Sigmoid colon (tissue), 7 donors: Measurements from ENCODE around the gene PIGX. TPM values are rescaled to one million over a fixed set of nuclear protein-coding genes. Genes with fewer than 3 reads are reported as not detected.
"Not testable (repeated sequence)": the region's sequence is repeated elsewhere in the genome, so short reads cannot be mapped to it uniquely, and the experiment has no call there.

Experiments used
- DNase-seq: peaks from one replicate; pipeline ENCODE4 v3.0.0-alpha.2; 2019
- H3K27ac ChIP-seq, 4 donors: fragments of 200-600 bp; sonication (generic); one replicate each; pipeline ENCODE4 v1.5.1; 2016 to 2019; ENCODE audit warnings: mild to moderate bottlenecking in 1 of 4
- H3K27me3 ChIP-seq, 3 donors: fragments of 200-600 bp; sonication (generic); one replicate each; pipeline ENCODE4 v1.5.1; 2019; ENCODE audit warnings: mild to moderate bottlenecking in 1 of 3
- H3K36me3 ChIP-seq, 4 donors: fragments of 200-600 bp; sonication (generic); one replicate each; pipeline ENCODE4 v1.5.1; 2016 to 2019
- H3K4me1 ChIP-seq, 4 donors: fragments of 200-600 bp; sonication (generic); one replicate each; pipeline ENCODE4 v1.5.1; 2017 to 2019
- H3K4me3 ChIP-seq, 4 donors: fragments of 200-600 bp; sonication (generic); one replicate each; pipeline ENCODE4 v1.5.1; 2017 to 2019; ENCODE audit warnings: mild to moderate bottlenecking in 2 of 4, moderate library complexity in 1 of 4
- H3K9me3 ChIP-seq, 4 donors: fragments of 200-600 bp in 3 of 4; sonication (generic) in 3 of 4; one replicate each; pipeline versions ENCODE4 v1.5.1 to v1.6.1; 2013 to 2019
- CTCF ChIP-seq, 4 experiments: fragments of 450-650 bp in 3 of 4; fragments of 200-600 bp in 1 of 4; IDR thresholded peaks; one replicate each; pipeline ENCODE4 v1.5.1; 2016 to 2019; ENCODE audit warnings: antibody characterized with exemption in 4 of 4, mild to moderate bottlenecking in 3 of 4, moderate library complexity in 2 of 4
- EP300 ChIP-seq, 4 donors: sonication (generic); formaldehyde crosslinking; IDR thresholded peaks; one replicate each; pipeline ENCODE4 v1.6.1; 2017; ENCODE audit warnings: antibody characterized with exemption in 4 of 4
- POLR2A ChIP-seq, 2 donors: fragments of 450-650 bp; IDR thresholded peaks; one replicate each; pipeline ENCODE4 v1.6.1; 2016; ENCODE audit warnings: antibody characterized with exemption in 2 of 2, mild to moderate bottlenecking in 2 of 2, moderate library complexity in 2 of 2
- POLR2AphosphoS5 ChIP-seq, 4 donors: sonication (generic); formaldehyde crosslinking; IDR thresholded peaks; one replicate each; pipeline ENCODE4 v1.6.1; 2017; ENCODE audit warnings: antibody characterized with exemption in 4 of 4
- WGBS, 2 donors: extraction: QIAGEN DNeasy Blood & Tissue Kit; methylation state at CpG; one replicate each; pipeline ENCODE4 v1.1.7; 2013; 5-methylcytosine and 5-hydroxymethylcytosine counted together
- intact Hi-C: fragments of 100-400 bp; cut with DNase I; formaldehyde crosslinking; loops from one replicate; pipeline ENCODE4 v1.15.1; 2023
- polyA plus RNA-seq, 3 donors: library from polyadenylated mRNA; stranded (reverse); fragments of 200-250 nt; gene quantifications; one replicate each; pipeline ENCODE4 v1.2.3, GENCODE V29; 2013
- total RNA-seq, 4 donors: library from RNA; depleted of rRNA; stranded (reverse); fragments of >200 nt; gene quantifications; one replicate each; pipeline ENCODE4 v1.1.0, GENCODE V29; 2016
- donor health status: healthy with polysubstance abuse.
- donor health status: Bipolar disorder and iron deficiency.
- donor health status: healthy.

Gene PIGX
- total and polyA plus RNA-seq, 7 donors = 9.6 to 41.0 (median 20.9) TPM

GRCh38 chr3:196708467-196708866 is 3.7 kb upstream of the PIGX start:
- no peaks in the 10 kb centered on the region for H3K27me3 ChIP-seq
- 90 to 93% methylated on average over 7 of the region's 7 CpGs for WGBS, 2 donors
- peaks cover 0 to 16% (median 14%) of the 10 kb centered on the region in 4 donors for H3K4me1 ChIP-seq

DNA sequence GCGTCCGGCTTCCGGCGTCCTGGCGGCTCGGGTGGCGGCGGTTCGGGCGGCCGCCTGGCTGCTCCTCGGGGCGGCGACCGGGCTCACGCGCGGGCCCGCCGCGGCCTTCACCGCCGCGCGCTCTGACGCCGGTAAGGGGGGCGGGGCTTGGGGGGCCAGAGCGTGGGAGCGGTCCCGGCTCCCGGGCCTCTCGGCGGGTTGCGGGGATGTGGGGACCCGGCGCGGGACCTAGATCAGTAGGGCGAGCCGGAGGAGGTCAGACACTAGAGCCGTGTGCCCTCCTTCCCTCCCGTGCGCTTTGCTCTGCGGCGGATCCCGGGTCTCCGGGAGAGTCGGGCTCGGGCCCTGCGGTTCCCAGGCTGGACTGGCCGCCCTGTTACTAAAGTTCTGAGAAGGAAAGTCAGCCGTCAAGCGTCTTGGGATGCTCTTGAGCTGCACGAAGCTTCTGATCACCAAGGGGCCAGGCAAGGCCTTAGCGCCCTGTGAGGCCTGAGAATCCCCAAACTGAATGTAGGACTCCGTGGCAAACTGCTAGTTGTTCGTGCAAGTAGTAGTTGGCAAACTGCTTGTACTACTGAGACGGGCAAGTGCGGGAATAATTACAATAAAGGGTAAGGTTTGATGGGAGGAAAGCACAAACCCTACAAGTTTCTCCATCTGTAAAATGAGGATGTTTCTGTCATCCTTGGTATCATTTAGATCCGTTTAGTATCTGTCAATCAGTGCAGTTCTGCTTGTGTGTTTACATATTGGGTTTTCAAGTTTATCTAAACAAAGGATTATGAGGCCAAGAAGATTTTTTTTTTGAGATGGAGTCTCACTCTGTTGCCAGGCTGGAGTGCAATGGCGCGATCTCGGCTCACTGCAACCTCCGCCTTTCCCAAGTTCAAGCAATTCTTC is 587 bp downstream of the PIGX start:
- peak; percentile 78 for DNase-seq
- Histone ChIP-seq H3K27ac (peak overlapping the region; percentile 84 to 97 (median 94)), H3K4me1 (peaks cover 0 to 22% (median 17%) of the 10 kb centered on the region in 4 donors), H3K4me3 (peak overlapping the region; percentile 62 to 81 (median 72)), H3K27me3 (no peaks in the 10 kb centered on the region), H3K36me3 (no peaks in the 10 kb centered on the region), H3K9me3 (no peaks in the 10 kb centered on the region)
- WGBS, 2 donors = 5 to 6% methylated on average over 64 of the region's 64 CpGs
- TF ChIP-seq CTCF (IDR thresholded peaks at IDR 0.05) (no peak), EP300 (IDR thresholded peaks at IDR 0.05) (no peak), POLR2AphosphoS5 (IDR thresholded peaks at IDR 0.05) (peak in 1 of 4 donors; percentile 48), POLR2A (IDR thresholded peaks at IDR 0.05) (peak in 1 of 2 donors; percentile 11)
- intact Hi-C loops = loop anchor here (1.0 to 10.0 kb wide), 3 partner anchors 28 to 232 kb away; partner anchors contain the start of genes NCBP2 and SENP5

More at GRCh38 chr3:196708467-196708866, 3.7 kb upstream of the PIGX start:
- H3K9me3 ChIP-seq = no peaks in the 10 kb centered on the region
- H3K4me3 ChIP-seq = no peak overlapping the region
- intact Hi-C loops = no loop called here
- TF ChIP-seq EP300 (IDR thresholded peaks at IDR 0.05) (no peak), CTCF (IDR thresholded peaks at IDR 0.05) (no peak), POLR2A (IDR thresholded peaks at IDR 0.05) (no peak), POLR2AphosphoS5 (IDR thresholded peaks at IDR 0.05) (no peak)
- DNase-seq = no peak
- H3K36me3 ChIP-seq = no peaks in the 10 kb centered on the region
- H3K27ac ChIP-seq = no peak overlapping the region

DNA sequence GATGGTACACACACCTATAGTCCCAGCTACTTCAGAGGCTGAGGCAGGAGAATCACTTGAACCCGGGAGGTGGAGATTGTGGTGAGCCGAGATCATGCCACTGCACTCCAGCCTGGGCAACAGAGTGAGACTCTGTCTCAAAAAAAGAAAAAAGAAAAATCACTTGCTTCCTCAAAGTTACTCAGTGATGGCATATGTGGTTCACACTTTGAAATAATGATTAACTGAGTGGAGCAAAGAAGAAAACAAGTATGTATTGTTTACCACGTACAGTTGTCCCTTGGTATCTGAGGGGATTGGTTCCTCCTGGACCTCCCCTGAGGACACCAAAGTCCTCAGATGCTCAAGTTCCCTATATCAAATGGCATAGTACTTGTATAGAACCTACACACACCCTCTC is 5.0 kb downstream of the PIGX start:
- H3K4me1 ChIP-seq = peaks cover 0 to 14% (median 10%) of the 10 kb centered on the region in 4 donors
- intact Hi-C loops = loop anchor here (10.0 kb wide), 1 partner anchor 228 kb away; the partner anchor contains the start of gene NCBP2
- not testable (repeated sequence) for H3K27me3 ChIP-seq, H3K4me3 ChIP-seq, H3K36me3 ChIP-seq, DNase-seq, H3K9me3 ChIP-seq, H3K27ac ChIP-seq
- 80 to 81% methylated on average over 3 of the region's 3 CpGs for WGBS, 2 donors

DNA sequence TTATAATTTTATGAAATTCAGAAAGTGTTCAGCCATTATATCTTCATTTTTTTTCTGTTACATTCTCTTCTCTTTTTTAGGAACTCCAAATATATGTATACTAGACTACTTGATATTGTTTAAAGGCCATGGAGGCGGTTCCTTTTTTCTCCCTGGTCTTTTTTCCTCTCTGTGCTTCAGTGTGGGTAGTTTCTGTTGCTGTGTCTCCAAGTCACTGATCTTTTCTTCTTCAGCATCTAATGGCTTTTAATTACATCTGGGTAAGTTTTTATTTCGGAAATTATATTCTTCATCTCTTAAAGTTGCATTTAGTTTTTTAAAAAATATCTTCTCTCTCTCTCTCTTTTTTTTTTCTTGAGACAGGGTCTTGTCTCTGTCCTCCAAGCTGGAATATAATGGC is 8.9 kb downstream of the PIGX start:
- no peaks in the 10 kb centered on the region for H3K4me1 ChIP-seq
- intact Hi-C loops = no loop called here
- no peak overlapping the region for H3K27ac ChIP-seq
- 47 to 99% methylated on average over 2 of the region's 2 CpGs for WGBS, 2 donors
- TF ChIP-seq POLR2A (IDR thresholded peaks at IDR 0.05) (no peak), CTCF (IDR thresholded peaks at IDR 0.05) (no peak)
- no peaks in the 10 kb centered on the region for H3K9me3 ChIP-seq
- no peak overlapping the region for H3K4me3 ChIP-seq
- no peaks in the 10 kb centered on the region for H3K27me3 ChIP-seq
- H3K36me3 ChIP-seq = peaks cover 0 to 15% (median 0%) of the 10 kb centered on the region in 4 donors
- DNase-seq = no peak

GRCh38 chr3:196726788-196727675 is 14.9 kb downstream of the PIGX start:
- H3K27ac ChIP-seq = no peak overlapping the region
- no peak overlapping the region for H3K4me3 ChIP-seq
- no peaks in the 10 kb centered on the region for H3K4me1 ChIP-seq
- intact Hi-C loops = no loop called here
- 40 to 62% methylated on average over 7 of the region's 7 CpGs for WGBS, 2 donors
- DNase-seq = no peak
- H3K36me3 ChIP-seq = peaks cover 0 to 46% (median 2%) of the 10 kb centered on the region in 4 donors
- TF ChIP-seq EP300 (IDR thresholded peaks at IDR 0.05) (no peak), POLR2A (IDR thresholded peaks at IDR 0.05) (no peak), CTCF (IDR thresholded peaks at IDR 0.05) (no peak), POLR2AphosphoS5 (IDR thresholded peaks at IDR 0.05) (no peak)
- H3K27me3 ChIP-seq = no peaks in the 10 kb centered on the region
- no peaks in the 10 kb centered on the region for H3K9me3 ChIP-seq
